Nephron progenitor cell (in vitro differentiated cells): ENCODE data around the gene S1PR4.

Experiments used
- DNase-seq: peaks from one replicate; pipeline ENCODE4 v3.0.0; 2021
- H3K27ac Mint-ChIP-seq: 2 replicates; pipeline ENCODE4 v1.8.0; 2021; ENCODE audit warnings: mild to moderate bottlenecking, moderate library complexity, mixed read lengths
- H3K27me3 Mint-ChIP-seq: 2 replicates; pipeline ENCODE4 v1.8.0; 2021; ENCODE audit warnings: mild to moderate bottlenecking, low read depth, mixed read lengths; ENCODE audit not compliant: poor library complexity
- H3K36me3 Mint-ChIP-seq: 2 replicates; pipeline ENCODE4 v1.8.0; 2021; ENCODE audit warnings: low read depth, mixed read lengths
- H3K4me1 Mint-ChIP-seq: 2 replicates; pipeline ENCODE4 v1.8.0; 2021; ENCODE audit warnings: mixed read lengths
- H3K4me3 Mint-ChIP-seq: 2 replicates; pipeline ENCODE4 v1.8.0; 2021; ENCODE audit warnings: mild to moderate bottlenecking, moderate library complexity, mixed read lengths
- H3K9me3 Mint-ChIP-seq: 2 replicates; pipeline ENCODE4 v1.8.0; 2021; ENCODE audit warnings: mild to moderate bottlenecking, moderate library complexity, mixed read lengths
- TF ChIP-seq, protein P1 (sequence below): fragments of 200-600 bp; sonication (generic); IDR thresholded peaks from 2 replicates; pipeline ENCODE4 v1.5.0; 2021; ENCODE audit warnings: antibody characterized with exemption

Gene S1PR4

DNA sequence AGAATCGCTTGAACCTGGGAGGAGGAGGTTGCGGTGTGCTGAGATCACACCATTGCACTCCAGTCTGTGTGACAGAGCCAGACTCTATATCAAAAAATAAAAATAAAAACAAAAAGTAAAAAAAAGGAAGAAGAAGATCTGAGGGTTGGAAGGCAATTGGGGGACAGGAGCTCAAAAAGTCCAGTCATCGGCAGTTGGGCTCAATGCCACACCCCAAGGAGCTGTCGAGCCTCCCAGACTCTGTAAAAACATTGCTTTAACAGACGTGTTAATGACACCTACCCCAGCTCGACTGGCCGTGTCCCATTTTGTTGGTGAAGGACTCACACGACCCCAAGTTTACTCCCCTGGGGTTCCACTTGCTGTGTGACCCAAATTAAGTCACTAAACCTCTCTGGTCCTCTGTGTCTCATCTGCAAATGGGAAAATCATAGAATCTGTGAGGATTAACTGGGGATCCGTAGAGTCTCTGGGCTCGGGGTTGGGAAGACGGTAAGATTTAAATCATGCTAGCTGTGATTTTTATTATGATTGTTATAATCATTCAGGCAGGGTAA is 35.7 kb upstream of the S1PR4 start:
- Mint-ChIP-seq H3K36me3 (no peaks in the 10 kb centered on the region), H3K4me1 (no peaks in the 10 kb centered on the region), H3K27me3 (peaks cover 23% of the 10 kb centered on the region), H3K4me3 (no peak overlapping the region), H3K27ac (no peak overlapping the region), H3K9me3 (peaks cover 5% of the 10 kb centered on the region)
- TF ChIP-seq, protein P1, sequence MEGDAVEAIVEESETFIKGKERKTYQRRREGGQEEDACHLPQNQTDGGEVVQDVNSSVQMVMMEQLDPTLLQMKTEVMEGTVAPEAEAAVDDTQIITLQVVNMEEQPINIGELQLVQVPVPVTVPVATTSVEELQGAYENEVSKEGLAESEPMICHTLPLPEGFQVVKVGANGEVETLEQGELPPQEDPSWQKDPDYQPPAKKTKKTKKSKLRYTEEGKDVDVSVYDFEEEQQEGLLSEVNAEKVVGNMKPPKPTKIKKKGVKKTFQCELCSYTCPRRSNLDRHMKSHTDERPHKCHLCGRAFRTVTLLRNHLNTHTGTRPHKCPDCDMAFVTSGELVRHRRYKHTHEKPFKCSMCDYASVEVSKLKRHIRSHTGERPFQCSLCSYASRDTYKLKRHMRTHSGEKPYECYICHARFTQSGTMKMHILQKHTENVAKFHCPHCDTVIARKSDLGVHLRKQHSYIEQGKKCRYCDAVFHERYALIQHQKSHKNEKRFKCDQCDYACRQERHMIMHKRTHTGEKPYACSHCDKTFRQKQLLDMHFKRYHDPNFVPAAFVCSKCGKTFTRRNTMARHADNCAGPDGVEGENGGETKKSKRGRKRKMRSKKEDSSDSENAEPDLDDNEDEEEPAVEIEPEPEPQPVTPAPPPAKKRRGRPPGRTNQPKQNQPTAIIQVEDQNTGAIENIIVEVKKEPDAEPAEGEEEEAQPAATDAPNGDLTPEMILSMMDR = no peak
- no peak for DNase-seq

DNA sequence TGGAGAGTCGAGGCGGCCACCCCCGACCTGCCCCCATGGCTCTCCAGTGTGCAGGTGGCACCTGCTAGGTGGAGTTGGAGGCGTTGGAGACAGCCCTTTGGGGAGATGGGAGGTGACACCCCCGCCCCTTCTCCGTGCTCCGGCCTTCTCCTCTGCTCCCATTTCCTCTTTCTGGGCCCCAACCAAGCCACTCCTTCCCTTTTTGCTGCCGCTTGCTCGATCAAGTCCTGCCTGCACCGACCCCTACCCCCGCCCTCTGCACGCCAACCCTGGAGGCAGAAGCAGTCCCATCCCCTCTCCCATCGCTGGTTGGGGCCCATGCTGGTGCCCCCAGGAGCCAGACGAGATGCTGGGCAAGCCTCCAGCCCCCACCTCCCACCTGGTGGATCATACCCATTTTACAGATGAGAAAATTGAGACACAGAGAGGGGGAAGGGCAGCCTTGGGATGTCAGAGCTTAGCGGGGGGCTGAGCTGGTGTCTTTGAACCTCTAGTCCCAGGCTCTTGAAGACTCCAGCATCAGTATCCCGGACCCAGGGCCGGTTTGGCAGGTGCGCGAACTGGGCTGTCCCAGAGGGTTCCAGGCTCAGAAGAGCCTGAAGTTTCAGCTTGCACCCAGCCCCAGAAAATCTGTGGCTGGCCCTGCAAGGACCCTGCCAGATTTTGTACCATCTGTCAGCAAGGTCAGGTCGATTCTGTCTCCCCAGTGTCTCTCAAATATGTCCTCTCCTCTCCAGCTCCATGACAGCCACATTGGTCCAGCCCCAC is 32.5 kb upstream of the S1PR4 start:
- TF ChIP-seq, protein P1 = no peak
- DNase-seq = no peak
- H3K27ac Mint-ChIP-seq = no peak overlapping the region
- H3K27me3 Mint-ChIP-seq = peaks cover 29% of the 10 kb centered on the region
- no peaks in the 10 kb centered on the region for H3K9me3 Mint-ChIP-seq
- H3K36me3 Mint-ChIP-seq = no peaks in the 10 kb centered on the region
- peaks cover 8% of the 10 kb centered on the region for H3K4me1 Mint-ChIP-seq
- no peak overlapping the region for H3K4me3 Mint-ChIP-seq

DNA sequence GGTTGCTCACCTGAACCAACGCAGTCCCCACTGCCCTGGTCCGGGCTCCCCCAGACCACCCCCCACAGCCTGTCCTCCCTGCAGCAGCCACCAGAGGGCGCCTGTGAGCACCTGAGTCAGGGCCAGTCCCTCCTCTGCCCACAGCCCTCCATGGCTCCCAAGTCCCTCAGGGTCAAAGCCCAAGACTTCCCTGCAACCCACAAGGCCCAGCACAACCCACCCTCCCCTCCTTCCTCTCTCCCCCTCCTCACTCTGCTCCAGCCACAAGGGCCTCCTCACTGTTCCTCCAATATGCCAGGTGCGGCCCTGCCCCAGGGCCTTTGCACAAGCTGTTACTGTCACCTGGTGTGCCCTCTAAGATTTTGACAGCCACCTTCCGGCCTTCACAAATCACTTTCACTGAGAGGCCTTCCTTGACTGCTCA is 31.9 kb upstream of the S1PR4 start:
- Mint-ChIP-seq H3K4me1 (peaks cover 8% of the 10 kb centered on the region), H3K4me3 (no peak overlapping the region), H3K36me3 (no peaks in the 10 kb centered on the region), H3K27me3 (peaks cover 28% of the 10 kb centered on the region), H3K9me3 (no peaks in the 10 kb centered on the region), H3K27ac (no peak overlapping the region)
- TF ChIP-seq, protein P1 = peak; percentile 44
- peak; percentile 55 for DNase-seq

DNA sequence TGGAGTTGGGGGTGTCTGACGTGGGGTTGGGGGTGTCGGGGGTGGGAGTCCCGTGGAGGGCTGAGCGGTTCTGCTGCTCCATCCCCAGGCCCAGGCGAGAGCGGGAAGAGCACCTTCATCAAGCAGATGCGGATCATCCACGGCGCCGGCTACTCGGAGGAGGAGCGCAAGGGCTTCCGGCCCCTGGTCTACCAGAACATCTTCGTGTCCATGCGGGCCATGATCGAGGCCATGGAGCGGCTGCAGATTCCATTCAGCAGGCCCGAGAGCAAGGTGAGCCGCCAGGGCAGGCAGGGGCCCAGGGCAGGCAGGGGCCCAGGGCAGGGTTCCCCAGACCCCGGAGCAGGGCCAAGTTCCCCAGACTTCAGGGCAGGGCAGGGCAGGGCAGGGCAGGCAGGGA is 30.1 kb upstream of the S1PR4 start:
- H3K4me1 Mint-ChIP-seq = peaks cover 8% of the 10 kb centered on the region
- TF ChIP-seq, protein P1 = no peak
- H3K27me3 Mint-ChIP-seq = peaks cover 21% of the 10 kb centered on the region

DNA sequence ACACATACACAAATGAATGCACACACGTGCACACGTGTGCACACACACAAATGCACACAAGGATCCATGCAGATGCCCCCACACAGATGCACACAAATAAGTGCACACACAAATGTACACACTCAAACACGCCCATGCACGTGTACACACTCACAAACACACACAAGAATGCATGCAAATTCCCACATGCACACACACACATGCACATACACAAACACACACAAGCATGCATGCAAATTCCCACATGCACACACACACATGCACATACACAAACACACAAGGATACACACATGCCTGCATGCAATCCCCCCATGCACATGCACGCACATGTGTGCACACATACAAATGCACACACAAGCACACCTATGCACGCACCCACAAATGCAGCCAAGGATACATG is 29.5 kb upstream of the S1PR4 start:
- no peak overlapping the region for H3K27ac Mint-ChIP-seq
- peaks cover 8% of the 10 kb centered on the region for H3K4me1 Mint-ChIP-seq
- H3K4me3 Mint-ChIP-seq = no peak overlapping the region
- no peaks in the 10 kb centered on the region for H3K9me3 Mint-ChIP-seq
- H3K27me3 Mint-ChIP-seq = peaks cover 21% of the 10 kb centered on the region
- no peak for DNase-seq
- TF ChIP-seq, protein P1 = no peak
- H3K36me3 Mint-ChIP-seq = no peaks in the 10 kb centered on the region

More for the DNA sequence above, 30.1 kb upstream of the S1PR4 start:
- Mint-ChIP-seq H3K36me3 (no peaks in the 10 kb centered on the region), H3K27ac (no peak overlapping the region), H3K4me3 (no peak overlapping the region), H3K9me3 (no peaks in the 10 kb centered on the region)
- DNase-seq = no peak
